Stimulated activated CD4-positive, alpha-beta T cell treated with anti-CD3 and anti-CD28 coated beads, TNF-alpha, amount 100 ng/mL, for 48 hours (primary cell): ENCODE measurements around the gene TMEM121.
"Not testable (repeated sequence)": the region's sequence is repeated elsewhere in the genome, so short reads cannot be mapped to it uniquely, and the experiment has no call there.

Source experiments
- DNase-seq, 3 donors: peaks; one replicate each; pipeline ENCODE4 v3.0.0-alpha.2; 2020; ENCODE audit warnings: low read depth in 3 of 3

Gene TMEM121

GRCh38 chr14:105547072-105547471 is 20.7 kb downstream of the TMEM121 start:
- DNase-seq = not testable (repeated sequence)

GRCh38 chr14:105547741-105548169 is 21.4 kb downstream of the TMEM121 start:
- no peak for DNase-seq

GRCh38 chr14:105549481-105549880 is 23.1 kb downstream of the TMEM121 start:
- DNase-seq = no peak

- DNase-seq = no peak
Observed at GRCh38 chr14:105554022-105554421, 27.6 kb downstream of the TMEM121 start.

- no peak for DNase-seq
Observed at GRCh38 chr14:105554523-105554922, 28.1 kb downstream of the TMEM121 start.

- not testable (repeated sequence) for DNase-seq
Observed at GRCh38 chr14:105557671-105558070, 31.3 kb downstream of the TMEM121 start.

- DNase-seq = not testable (repeated sequence)
Observed at GRCh38 chr14:105558449-105559154, 32.2 kb downstream of the TMEM121 start.

GRCh38 chr14:105559384-105560047 is 33.1 kb downstream of the TMEM121 start:
- DNase-seq = not testable (repeated sequence)

- not testable (repeated sequence) for DNase-seq
Observed at GRCh38 chr14:105560048-105560669, 33.8 kb downstream of the TMEM121 start.

- not testable (repeated sequence) for DNase-seq
Observed at GRCh38 chr14:105561345-105561744, 35.0 kb downstream of the TMEM121 start.

GRCh38 chr14:105562713-105563346 is 36.4 kb downstream of the TMEM121 start:
- DNase-seq = no peak

- DNase-seq = no peak
Observed at GRCh38 chr14:105563347-105563737, 37.0 kb downstream of the TMEM121 start.

GRCh38 chr14:105564536-105564935 is 38.2 kb downstream of the TMEM121 start:
- not testable (repeated sequence) for DNase-seq

GRCh38 chr14:105565185-105565919 is 39.0 kb downstream of the TMEM121 start:
- DNase-seq = not testable (repeated sequence)

GRCh38 chr14:105566248-105567163 is 40.1 kb downstream of the TMEM121 start:
- not testable (repeated sequence) for DNase-seq

- DNase-seq = not testable (repeated sequence)
Observed at GRCh38 chr14:105567164-105568103, 41.1 kb downstream of the TMEM121 start.

GRCh38 chr14:105568140-105568843 is 41.9 kb downstream of the TMEM121 start:
- DNase-seq = not testable (repeated sequence)
